ENCODE results near the gene MAGI2. TPM values are rescaled to one million over a fixed set of nuclear protein-coding genes. Genes with fewer than 3 reads are reported as not detected.

Gene MAGI2
- total RNA-seq, 4 donors from 2014 or later = 0.90 to 2.4 (median 0.99) TPM

DNA sequence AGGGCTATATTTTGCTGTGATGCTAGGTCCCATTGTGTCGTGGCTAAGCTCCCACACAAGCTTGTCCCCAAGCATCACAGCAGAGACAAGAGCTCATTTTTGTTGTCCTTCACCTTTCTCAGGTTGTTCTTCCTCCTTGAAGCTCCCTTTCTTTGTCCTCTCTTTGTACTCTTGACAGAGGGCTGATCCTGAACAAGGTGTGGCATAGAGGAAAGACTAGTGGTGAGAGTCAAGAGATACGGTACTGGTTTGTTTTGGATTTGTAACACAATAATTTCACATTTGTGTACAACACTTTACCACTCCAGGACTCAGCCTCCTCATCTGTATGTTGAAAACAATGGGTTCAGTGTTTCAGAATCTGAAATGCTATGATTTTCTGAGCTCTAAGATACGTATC is 41.0 kb downstream of the MAGI2 start:
- Histone ChIP-seq H3K27me3 (no peaks in the 10 kb centered on the region), H3K27ac (no peak overlapping the region), H3K9me3 (no peaks in the 10 kb centered on the region), H3K36me3 (no peaks in the 10 kb centered on the region), H3K4me3 (no peak overlapping the region), H3K4me1 (no peaks in the 10 kb centered on the region)
- TF ChIP-seq POLR2A (IDR thresholded peaks at IDR 0.05) = no peak
- TF ChIP-seq, protein P1, sequence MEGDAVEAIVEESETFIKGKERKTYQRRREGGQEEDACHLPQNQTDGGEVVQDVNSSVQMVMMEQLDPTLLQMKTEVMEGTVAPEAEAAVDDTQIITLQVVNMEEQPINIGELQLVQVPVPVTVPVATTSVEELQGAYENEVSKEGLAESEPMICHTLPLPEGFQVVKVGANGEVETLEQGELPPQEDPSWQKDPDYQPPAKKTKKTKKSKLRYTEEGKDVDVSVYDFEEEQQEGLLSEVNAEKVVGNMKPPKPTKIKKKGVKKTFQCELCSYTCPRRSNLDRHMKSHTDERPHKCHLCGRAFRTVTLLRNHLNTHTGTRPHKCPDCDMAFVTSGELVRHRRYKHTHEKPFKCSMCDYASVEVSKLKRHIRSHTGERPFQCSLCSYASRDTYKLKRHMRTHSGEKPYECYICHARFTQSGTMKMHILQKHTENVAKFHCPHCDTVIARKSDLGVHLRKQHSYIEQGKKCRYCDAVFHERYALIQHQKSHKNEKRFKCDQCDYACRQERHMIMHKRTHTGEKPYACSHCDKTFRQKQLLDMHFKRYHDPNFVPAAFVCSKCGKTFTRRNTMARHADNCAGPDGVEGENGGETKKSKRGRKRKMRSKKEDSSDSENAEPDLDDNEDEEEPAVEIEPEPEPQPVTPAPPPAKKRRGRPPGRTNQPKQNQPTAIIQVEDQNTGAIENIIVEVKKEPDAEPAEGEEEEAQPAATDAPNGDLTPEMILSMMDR (IDR thresholded peaks at IDR 0.05 in 4 of 5, conservative IDR thresholded peaks at IDR 0.05 in 1 of 5) = no peak
- no peak for DNase-seq
- in situ Hi-C loops (cut with MboI; ENCODE audit: low sequenced_read_pairs in 4 of 4) (no loop called here), intact Hi-C loops (cut with DNase I; ENCODE audit: low total_unique reads) (no loop called here)
- no peak for ATAC-seq

DNA sequence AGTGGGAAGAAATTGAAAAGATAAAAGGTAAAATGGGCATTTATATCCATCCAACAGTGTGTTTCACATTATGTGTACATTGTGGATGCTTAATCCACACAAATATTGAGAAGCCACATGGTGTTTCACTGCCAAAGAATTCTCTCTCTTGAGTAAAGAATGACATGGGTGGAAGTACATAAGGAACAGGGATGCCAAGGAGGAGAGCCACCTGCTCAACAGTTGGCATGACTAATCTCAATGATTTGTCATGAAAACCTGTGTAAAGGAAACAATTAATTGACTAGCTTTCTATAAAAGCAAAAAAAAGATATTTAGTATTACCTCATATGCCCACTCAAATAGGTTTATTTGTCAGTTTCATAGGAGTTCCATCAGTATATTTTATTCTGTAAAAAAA is 43.1 kb downstream of the MAGI2 start:
- Histone ChIP-seq H3K9me3 (no peaks in the 10 kb centered on the region), H3K27me3 (no peaks in the 10 kb centered on the region), H3K4me3 (no peak overlapping the region), H3K27ac (no peak overlapping the region), H3K36me3 (no peaks in the 10 kb centered on the region), H3K4me1 (no peaks in the 10 kb centered on the region)
- no peak for DNase-seq
- in situ Hi-C loops (cut with MboI; ENCODE audit: low sequenced_read_pairs in 4 of 4) = no loop called here
- TF ChIP-seq POLR2A (IDR thresholded peaks at IDR 0.05) = no peak
- TF ChIP-seq, protein P1 (IDR thresholded peaks at IDR 0.05 in 4 of 5, conservative IDR thresholded peaks at IDR 0.05 in 1 of 5) = no peak
- ATAC-seq = no peak
- intact Hi-C loops (cut with DNase I; ENCODE audit: low total_unique reads) = no loop called here

DNA sequence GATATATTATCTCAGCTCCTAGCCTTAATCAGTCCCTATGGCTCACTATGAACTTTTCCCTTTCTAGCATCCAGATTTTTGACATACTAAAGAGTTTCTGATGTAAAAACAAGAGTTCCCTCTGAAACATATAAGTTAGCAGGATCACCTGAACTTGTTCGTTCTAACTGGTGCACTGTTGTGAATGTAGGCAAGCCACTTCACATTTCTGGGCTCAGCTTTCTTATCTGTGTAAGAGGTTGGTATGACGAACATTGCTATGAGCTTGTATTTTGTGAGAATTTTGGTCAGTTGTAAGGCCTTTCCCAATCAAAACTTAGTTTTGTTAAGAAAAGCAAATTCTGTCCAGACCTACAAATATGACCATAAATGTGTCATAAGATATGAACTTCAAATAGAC is 46.1 kb downstream of the MAGI2 start:
- ATAC-seq = no peak
- intact Hi-C loops (cut with DNase I; ENCODE audit: low total_unique reads) = no loop called here

DNA sequence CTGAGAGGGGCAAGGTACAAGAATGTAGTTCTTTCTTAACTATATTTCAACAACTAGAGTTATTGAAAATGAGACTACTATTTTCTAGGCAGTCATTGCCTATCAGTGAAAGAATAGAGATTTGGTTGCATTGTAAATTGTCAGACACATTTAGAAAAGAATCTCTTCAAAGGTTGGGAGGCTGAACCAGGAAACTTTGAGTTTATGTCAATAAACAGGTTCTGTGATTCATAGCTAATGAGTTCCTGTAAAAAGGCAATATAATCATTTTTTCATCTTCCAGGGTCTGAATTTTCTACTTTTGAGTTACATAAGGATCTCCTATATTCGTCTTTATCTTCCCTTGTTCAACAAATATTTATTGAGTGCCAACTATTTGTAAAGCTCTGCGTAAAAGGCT is 47.1 kb downstream of the MAGI2 start:
- ATAC-seq (no peak), DNase-seq (no peak)
- intact Hi-C loops (cut with DNase I; ENCODE audit: low total_unique reads) (no loop called here), in situ Hi-C loops (cut with MboI; ENCODE audit: low sequenced_read_pairs in 4 of 4) (no loop called here)
- Histone ChIP-seq H3K9me3 (no peaks in the 10 kb centered on the region), H3K4me1 (no peaks in the 10 kb centered on the region), H3K27ac (no peak overlapping the region), H3K4me3 (no peak overlapping the region), H3K36me3 (no peaks in the 10 kb centered on the region), H3K27me3 (no peaks in the 10 kb centered on the region)
- TF ChIP-seq POLR2A (IDR thresholded peaks at IDR 0.05) = no peak
- TF ChIP-seq, protein P1 (IDR thresholded peaks at IDR 0.05 in 4 of 5, conservative IDR thresholded peaks at IDR 0.05 in 1 of 5) = no peak

More for the DNA sequence above, 46.1 kb downstream of the MAGI2 start:
- H3K27ac ChIP-seq = no peak overlapping the region
- no peaks in the 10 kb centered on the region for H3K36me3 ChIP-seq
- H3K4me3 ChIP-seq = no peak overlapping the region
- no peaks in the 10 kb centered on the region for H3K4me1 ChIP-seq
- in situ Hi-C loops (cut with MboI; ENCODE audit: low sequenced_read_pairs in 4 of 4) = no loop called here
- H3K9me3 ChIP-seq = no peaks in the 10 kb centered on the region
- DNase-seq = no peak
- H3K27me3 ChIP-seq = no peaks in the 10 kb centered on the region
- no peak for TF ChIP-seq POLR2A (IDR thresholded peaks at IDR 0.05)
- TF ChIP-seq, protein P1 (IDR thresholded peaks at IDR 0.05 in 4 of 5, conservative IDR thresholded peaks at IDR 0.05 in 1 of 5) = no peak

DNA sequence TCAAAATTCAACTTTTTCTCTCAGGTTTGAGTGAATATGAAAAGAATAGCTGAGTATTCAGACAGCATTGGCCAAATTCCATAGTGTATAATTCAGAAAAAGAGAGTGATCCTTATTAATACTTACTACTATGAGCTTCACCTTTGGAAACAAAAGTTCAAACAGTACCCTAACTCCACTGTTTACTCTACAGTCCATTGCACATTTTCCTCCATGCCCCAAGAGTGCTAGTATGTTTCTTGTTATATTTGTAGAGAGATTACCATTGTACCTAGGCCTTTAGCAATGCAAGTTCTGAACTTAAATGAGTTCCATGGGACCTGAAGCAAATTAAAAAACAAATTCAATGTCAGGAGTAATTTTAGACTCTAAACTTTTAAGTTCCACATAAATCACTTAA is 48.1 kb downstream of the MAGI2 start:
- in situ Hi-C loops (cut with MboI; ENCODE audit: low sequenced_read_pairs in 4 of 4) = no loop called here
- no peak for TF ChIP-seq POLR2A (IDR thresholded peaks at IDR 0.05)
- TF ChIP-seq, protein P1 (IDR thresholded peaks at IDR 0.05 in 4 of 5, conservative IDR thresholded peaks at IDR 0.05 in 1 of 5) = no peak
- intact Hi-C loops (cut with DNase I; ENCODE audit: low total_unique reads) = no loop called here
- H3K36me3 ChIP-seq = no peaks in the 10 kb centered on the region
- ATAC-seq (no peak), DNase-seq (no peak)
- no peaks in the 10 kb centered on the region for H3K27me3 ChIP-seq
- H3K9me3 ChIP-seq = no peaks in the 10 kb centered on the region
- H3K4me3 ChIP-seq = no peak overlapping the region
- no peaks in the 10 kb centered on the region for H3K4me1 ChIP-seq
- no peak overlapping the region for H3K27ac ChIP-seq
